HG02571 (cell line): ENCODE results near the gene PPME1.
A peak's percentile ranks its signal among the peaks of the same experiment; 100 is the strongest.
"Not testable (repeated sequence)": the region's sequence is repeated elsewhere in the genome, so short reads cannot be mapped to it uniquely, and the experiment has no call there.

Experiments used
- ATAC-seq: cut with Tn5 transposase; IDR thresholded peaks from one replicate; pipeline ENCODE4 v1.9.1; 2021; ENCODE audit warnings: mild to moderate bottlenecking, moderate library complexity; ENCODE audit not compliant: unreplicated experiment

The PPME1 gene, protein sequence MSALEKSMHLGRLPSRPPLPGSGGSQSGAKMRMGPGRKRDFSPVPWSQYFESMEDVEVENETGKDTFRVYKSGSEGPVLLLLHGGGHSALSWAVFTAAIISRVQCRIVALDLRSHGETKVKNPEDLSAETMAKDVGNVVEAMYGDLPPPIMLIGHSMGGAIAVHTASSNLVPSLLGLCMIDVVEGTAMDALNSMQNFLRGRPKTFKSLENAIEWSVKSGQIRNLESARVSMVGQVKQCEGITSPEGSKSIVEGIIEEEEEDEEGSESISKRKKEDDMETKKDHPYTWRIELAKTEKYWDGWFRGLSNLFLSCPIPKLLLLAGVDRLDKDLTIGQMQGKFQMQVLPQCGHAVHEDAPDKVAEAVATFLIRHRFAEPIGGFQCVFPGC

DNA sequence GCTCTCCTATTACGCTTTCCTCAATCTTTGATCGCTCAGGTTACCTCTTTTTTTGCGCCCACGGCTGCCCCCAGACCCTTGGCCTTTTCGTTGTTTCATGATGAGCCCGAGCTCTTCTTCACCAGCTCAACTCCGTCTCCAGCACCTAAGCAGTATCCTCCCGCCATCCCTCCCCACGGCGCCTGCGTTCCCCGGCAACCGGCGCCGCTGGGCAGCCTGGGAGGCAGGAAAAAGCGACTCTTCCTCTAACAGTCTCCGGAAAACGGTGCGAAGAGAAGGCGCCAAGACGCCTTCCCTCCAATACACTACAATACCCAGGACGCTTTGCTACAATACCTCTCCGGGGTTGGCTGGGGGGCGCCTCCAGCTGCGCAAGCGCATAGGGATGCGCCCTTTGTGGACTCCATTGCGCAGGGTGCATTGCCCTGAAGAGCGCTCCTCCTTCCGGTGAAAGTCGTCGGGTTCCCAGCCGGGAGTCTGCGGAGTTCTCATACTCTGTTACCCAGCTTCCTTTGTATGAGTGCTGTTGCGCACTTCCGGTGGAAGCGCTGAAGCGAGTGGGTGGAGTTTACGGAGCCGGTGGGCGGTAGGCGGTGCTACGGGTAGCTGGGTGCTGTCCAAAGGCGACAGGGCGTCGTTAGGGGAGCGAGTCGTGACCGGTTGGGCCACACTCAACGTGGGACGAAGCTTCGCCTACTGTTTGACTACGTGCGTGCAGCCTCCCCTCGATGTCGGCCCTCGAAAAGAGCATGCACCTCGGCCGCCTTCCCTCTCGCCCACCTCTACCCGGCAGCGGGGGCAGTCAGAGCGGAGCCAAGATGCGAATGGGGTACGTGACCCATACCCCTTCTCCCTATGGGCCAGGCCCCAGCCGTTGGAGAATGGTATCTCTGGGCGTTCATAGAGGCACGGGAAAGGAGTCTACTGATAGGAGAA is at the start of gene PPME1, which contains the start of gene C2CD3:
Gene PPME1, plus strand, starts transcription at position 596 of the 936 bp plus-strand sequence. Its CDS starts 133 bp downstream, at position 729.
Gene C2CD3, minus strand, starts transcription at position 309 of the 936 bp plus-strand sequence. Its CDS starts 210 bp downstream, at position 99.
- peak; percentile 93 for ATAC-seq

DNA sequence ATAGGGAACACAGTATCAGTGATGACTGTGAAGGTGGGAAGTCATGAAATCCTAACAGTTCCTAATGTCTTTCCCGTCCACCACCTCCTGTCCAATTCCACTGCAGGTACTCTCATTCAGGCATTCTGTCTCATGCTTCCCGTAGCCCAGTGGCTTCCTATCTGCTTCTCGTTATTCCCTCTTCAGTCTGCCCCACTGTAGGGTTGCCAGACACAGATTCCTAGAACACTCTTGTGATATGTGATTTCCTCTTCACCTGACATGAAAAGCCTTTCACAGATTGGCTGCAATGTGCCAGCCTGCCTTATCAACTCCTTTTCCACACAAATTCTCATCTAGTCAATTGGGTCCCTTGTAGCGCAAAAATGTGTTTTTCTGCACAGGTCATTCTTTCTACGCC is 49.3 kb upstream of the PPME1 start:
- ATAC-seq, result no peak

DNA sequence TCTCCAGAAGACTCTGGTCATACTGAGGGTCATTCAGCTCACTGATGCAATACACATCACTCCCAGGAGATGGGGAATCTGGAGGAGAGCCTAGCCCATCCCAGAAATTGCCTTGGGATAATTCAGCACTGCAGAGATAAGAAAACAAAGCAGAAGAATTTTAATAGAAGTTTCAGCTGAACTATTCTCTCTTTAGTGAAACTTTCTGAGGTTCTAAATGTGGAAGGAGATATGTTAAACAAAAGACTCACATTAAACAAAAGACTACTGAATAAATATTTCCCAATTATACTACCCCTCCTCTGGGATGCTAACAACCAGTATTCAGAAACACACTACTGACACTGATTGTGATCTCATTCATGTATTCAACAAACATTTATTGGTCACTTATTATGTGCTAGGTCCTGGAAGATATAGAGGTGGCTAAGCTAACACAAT is 48.1 kb upstream of the PPME1 start:
- no peak for ATAC-seq

DNA sequence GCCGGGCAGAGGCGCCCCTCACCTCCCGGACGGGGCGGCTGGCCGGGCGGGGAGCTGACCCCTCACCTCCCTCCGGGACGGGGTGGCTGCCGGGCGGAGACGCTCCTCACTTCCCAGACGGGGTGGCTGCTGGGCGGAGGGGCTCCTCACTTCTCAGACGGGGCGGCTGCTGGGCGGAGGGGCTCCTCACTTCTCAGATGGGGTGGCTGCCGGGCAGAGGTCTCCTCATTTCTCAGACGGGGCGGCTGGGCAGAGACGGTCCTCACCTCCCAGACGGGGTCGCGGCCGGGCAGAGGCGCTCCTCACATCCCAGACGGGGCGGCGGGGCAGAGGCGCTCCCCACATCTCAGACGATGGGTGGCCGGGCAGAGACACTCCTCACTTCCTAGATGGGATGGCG is 42.0 kb upstream of the PPME1 start:
- ATAC-seq, result not testable (repeated sequence)

DNA sequence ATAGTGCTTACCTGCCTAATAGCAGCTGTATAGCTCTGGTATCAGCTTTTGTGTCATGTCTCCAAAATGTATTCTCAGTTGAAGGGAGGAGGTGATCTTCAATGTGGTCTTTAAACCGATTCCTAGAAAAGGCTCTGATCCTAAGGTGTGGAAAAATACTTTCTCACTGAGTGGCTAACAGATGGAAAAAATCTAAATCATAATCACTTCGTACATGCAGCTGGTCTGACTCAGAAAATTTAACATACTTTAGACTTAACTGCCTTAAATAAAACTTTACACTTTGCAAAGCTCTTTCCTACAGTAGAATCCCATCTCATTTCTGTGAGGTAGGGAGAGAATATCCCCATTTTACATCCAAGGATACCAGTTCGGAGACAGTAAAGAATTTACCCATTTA is 38.3 kb upstream of the PPME1 start:
- ATAC-seq, result no peak

DNA sequence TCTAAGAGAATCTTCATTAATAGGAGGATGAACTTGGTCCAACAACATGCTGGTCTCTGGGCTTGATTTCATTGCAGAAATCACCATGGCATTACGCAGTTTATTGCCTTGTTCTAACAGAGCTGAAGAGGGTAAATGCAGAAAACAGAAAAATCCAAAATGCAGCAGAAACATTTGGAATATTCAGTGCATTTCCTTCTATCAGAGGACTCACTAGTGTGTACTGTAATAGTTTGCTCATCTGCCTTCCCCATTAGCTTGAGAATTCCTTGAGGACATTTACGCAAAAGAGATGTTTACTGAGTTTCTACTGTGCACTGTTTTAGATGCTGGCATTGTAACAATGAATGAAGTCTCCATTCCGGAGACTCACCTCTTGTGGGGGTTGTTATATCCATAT is 37.7 kb upstream of the PPME1 start:
- no peak for ATAC-seq

DNA sequence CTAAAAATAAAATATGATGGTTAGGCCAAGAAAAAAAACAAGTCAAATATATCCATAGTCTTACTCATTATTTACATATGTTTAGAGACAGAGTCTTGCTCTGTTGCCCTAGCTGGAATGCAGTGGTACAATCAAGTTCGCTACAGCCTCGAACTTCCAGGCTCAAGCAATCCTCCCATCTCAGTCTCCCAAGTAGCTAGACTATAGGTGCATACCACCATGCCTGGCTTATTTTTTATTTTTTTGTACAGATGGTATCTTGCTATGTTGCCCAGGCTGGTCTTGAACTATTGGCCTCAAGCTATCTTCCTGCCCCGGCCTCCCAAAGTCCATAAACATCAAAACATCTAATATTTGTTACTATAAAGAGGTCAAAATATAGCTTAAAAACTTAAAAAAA is 36.4 kb upstream of the PPME1 start:
- no peak for ATAC-seq

DNA sequence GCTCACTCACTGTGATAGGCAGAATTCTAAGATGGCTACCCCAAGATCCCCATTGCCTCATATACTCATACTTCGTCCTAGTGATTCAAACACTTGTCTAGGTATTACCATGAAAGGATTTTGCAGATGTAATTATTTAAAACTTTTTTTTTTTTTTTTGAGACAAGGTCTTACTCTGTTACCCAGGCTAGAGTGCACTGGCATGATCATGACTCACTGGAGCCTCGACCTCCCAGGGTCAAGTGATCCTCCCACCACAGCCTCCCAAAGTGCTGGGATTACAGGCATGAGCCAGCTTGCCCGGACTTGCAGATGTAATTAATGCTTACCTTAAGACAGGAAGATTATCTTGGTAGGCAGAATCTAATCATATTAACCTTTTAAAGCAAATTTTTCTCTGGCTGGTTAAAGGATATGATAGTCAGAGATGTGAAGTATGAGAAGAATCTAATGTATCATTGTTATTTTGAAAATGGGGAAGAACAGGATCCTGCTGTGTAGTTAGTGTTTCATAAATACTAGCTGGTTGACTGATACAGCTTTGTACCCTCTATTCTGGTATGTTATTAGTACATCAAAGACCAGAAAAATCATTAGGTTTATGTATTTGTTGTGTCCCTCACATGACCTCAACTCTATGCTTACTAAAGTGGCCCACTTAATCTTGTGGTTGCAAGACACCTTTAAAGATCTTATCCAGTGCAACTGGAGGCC is 35.8 kb upstream of the PPME1 start:
- ATAC-seq, result no peak

DNA sequence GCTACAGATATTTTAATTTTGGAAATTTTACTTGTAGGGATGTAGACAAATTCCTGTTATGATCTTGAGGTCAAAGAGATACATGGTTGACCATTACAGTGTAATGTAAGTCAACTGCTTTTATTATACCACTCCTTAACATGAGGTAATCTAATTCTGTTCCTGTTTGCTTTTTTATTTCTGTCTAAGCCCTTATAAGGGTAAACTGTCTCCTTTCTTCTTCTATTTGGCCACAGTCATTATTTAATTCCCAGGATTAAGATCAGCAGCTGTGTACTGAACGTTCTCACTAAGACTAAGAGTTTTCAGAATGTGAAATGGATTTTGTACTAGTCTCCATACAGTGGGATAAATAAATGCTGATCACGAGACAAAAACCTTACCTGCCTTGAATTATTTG is 33.1 kb upstream of the PPME1 start:
- ATAC-seq, result no peak

DNA sequence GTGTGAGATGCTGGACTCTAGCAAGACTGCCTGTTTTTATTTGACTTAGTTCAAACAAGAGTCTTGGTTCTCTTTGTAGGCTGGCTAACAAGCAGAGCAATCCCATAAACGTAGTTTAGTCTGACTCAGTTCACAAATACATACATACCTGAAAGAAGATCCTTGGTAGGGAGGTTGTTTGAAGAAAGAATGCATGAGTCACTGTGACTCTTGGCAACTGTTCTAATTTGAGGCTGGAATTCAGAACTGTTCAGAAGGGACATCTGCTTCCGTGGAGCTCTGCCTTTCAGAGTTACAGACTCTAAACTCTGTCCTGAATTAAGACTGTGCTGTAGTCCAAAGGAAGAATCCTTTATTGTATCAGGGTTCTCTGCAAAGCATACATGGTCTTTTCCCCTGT is 32.5 kb upstream of the PPME1 start:
- no peak for ATAC-seq

DNA sequence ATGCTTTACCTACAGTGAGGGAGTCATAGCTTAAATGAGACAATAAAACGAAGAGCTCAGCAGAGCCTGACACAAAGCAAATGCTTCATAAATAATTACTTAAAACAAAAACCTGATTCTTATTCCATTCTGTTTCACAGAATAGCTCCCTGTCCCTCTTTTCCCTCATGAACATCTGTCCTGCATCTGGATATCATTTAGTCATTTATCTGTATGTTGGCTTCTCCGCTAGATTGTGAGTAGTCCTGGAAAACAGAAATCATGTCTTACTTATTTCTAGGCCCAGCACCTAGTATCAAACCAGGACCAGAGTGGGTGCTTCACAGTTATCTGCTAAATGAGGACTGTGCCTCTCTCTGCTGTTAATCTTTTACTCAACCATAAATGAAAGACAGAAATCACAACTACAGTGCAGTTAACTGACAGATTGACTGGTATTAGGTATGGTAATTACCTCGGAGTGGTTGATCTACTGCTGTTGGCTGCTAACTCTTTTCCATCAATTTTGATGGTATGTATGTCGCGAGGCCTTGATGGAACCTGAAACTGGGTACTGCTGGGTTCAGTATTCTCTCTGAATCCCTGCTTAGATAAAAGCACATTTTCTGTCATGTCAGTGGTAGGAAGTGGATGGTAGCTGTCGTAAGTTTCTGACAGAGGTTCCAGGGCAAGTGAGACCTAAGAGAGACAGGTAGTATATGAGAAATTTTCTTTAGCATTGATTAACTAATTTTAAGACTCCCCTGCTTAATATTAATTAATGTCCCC is 31.8 kb upstream of the PPME1 start:
- no peak for ATAC-seq

DNA sequence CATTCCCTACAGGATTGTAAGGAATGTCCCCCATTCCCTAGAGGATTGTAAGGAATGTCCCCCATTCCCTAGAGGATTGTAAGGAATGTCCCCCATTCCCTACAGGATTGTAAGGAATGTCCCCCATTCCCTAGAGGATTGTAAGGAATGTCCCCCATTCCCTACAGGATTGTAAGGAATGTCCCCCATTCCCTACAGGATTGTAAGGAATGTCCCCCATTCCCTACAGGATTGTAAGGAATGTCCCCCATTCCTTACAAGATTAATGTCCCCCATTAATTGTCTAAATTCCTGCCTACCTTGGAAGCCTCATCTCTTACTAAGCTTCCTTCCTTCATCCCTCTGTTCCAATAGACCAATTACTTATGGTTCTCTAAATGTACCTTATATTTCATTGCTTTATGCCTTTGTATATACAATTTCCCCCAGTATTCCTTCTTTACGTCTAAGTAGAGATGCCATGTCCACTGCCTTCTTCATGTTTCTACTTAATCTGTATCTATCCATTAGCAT is 31.1 kb upstream of the PPME1 start:
- not testable (repeated sequence) for ATAC-seq

DNA sequence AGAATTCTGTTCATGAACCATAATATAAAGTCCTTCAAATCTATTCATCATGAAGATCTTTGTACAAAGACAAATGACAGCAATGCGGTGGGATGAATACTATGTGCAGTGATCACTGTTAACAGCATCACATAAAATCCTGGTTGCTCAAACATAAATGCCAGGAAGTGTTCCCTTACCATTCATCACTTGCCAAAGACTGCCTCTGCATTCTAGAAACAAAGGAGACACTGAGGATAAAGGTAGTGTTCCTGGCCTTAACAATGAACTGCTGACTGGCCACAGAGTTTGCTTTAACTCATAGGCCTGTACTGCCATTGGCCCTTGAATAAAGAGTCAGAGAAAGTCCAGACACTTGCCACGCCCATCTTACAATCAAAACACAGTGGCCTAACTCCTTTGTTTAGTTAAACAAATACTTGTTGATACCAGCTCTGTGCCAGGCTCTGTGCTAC is 29.8 kb upstream of the PPME1 start:
- ATAC-seq, result no peak

DNA sequence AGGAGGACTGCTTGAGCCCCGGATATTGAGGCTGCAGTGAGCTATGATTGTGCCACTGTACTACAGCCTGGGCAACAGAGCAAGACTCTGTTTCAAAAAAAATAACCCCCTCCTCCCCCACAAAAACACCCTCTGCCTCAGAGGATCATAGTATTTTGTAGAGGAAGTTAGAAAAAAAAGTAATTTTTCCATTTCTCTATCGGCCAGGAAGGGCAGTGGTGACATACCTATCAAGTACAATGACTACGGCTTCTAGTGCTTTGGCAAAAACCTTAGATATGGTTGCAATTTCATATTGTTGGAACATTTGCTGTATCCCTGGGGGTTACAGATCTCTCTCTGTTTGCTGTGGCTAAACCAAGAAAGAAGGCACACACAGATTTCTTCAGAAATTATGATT is 29.2 kb upstream of the PPME1 start:
- ATAC-seq, result no peak

DNA sequence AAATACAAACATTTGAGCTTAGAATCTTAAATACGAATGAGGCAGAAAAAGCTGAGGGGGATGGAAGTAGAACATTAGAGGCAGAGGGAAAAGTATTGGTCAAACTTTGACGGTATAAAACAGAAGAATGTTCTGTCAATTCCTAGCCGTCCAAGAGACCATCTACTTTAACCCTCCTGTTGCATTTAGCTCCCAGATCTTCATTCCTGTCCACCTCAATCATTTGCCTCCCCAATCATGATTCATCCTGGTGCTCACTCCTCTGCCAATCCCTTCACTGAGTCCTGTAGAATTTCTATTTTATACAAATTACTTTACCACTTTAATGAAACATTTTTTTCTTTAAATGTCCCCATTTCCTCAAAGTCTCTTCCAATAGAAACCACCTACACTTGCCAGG is 28.5 kb upstream of the PPME1 start:
- no peak for ATAC-seq

DNA sequence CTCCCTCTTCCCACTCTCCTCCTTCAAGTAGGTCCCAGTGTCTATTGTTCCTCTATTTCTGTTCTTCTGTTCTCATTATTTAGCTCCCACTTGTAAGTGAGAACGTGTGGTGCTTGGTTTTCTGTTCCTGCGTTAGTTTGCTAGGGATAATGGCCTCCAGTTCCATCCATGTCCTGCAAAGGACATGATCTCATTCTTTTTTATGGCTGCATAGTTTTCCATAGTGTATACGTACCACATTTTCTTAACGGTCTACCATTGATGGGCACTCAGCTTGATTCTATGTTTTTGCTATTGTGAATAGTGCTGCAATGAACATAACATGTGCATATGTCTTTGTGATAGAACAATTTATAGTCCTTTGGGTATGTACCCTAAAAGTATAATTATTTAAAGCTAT is 26.5 kb upstream of the PPME1 start:
- no peak for ATAC-seq

DNA sequence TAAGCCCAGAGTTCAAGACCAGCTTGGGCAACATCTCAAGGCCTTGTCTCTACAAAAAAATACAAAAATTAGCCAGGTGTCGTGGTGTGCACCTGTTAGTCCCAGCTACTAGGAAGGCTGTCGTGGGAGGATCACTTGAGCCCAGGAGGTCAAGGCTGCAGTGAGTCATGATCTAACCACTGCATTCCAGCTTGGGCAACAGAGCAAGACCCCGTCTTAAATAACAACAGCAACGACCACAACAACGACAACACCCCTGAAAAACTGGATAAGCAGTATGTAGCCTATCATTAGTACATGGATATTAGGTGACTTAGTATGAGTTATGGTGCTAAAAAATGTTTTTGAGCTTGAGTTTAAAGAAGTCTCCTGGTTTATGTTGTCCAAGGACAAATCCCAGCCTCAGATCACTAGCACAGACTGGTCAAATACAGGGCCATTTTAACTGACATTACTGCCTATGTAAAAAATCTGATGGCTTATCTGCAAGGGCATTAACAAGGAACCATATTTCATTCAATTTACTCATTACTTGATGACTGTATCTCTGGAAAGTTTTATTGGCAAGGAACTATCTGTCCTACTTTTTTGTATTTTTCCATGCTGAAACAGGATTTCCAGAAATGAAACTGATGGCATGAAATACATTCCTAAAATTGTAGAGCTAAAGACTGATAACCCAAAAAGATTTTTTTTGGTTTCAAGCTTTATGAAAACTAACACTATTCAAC is 23.7 kb upstream of the PPME1 start:
- no peak for ATAC-seq

DNA sequence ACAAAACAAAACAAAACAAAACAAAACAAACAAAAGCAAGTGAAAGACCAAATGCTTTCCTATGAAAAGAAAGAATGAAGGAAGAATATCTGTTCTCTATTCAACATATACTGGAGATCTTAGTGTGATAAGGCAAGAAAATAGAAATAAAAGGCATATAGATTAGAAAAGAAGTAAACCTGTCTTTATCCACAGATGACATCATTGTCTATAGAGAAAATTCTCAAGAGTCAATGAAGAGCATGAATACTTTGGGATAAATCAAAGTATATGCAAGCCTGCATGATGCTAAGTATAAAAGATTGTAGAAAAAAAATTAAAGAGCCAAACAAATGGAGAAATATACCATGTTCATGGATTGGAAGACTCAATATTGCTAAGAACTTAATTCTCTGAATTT is 17.9 kb upstream of the PPME1 start:
- ATAC-seq, result no peak

DNA sequence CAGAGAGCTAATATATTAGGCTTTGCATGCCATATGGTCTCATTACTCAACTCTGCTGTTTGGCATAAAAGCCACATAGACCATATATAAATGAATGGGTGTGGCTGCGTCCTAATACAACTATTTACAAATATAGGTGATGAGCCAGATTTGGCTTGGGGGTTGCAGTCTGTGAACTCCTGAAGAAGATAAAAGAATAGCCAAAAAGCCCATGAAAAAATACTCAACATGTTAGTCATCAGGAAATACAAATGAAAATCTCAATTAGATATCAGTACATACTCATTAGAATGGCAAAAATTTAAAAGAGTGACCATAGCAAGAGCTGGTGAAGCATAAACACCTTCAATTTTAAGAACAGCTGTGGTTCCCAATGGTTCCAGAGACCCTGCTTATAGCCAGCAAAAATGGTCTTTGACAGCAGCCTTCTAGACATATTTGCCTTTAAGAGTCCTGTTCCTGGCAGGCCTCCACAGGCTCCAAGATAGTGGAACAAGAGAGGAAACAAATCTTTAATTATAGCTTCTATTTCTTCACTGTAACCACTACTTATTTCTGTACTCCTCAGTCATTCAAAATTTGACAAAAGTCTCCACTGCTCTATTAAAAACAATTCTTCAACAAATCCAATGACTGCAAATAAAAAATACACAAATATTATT is 16.3 kb upstream of the PPME1 start:
- no peak for ATAC-seq
